ENCODE data around the gene IGF2BP3.

DNA sequence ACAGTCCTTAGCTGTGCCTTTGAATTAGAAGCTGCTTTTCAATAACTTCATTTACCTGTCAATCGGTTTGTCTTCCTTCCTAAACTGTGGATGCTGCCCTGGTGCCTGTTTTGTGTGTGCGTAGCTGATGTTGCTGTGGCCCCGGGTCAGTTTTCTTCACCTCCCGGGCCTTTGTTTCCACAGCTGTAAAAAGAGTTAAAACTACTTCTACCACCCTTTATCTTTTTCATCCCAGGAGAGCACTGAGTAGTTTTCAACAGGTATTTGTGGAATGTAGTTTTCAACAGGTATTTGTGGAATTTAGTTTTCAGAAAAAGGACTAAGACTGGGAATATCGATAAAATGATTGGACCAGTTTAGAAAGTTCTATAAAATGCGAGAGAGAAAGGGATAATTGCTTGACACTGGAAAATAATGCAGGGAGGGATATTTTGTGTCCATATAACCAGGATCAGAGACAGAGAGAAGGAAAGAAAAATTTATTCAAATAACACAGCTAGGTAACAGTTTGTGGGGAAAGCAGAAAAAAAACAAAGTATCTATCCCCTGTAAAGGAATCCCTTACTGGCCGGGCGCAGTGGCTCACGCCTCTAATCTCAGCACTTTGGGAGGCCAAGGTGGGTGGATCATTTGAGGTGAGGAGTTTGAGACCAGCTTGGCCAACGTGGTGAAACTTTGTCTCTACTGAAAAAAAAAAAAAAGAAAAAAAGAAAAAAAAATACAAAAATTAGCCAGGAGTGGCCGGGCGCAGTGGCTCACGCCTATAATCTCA lies 15.9 kb upstream of the IGF2BP3 start:
- TF ChIP-seq EZH2 (IDR thresholded peaks at IDR 0.05; ENCODE audit: low read length): no peak
- TF ChIP-seq, protein P1, sequence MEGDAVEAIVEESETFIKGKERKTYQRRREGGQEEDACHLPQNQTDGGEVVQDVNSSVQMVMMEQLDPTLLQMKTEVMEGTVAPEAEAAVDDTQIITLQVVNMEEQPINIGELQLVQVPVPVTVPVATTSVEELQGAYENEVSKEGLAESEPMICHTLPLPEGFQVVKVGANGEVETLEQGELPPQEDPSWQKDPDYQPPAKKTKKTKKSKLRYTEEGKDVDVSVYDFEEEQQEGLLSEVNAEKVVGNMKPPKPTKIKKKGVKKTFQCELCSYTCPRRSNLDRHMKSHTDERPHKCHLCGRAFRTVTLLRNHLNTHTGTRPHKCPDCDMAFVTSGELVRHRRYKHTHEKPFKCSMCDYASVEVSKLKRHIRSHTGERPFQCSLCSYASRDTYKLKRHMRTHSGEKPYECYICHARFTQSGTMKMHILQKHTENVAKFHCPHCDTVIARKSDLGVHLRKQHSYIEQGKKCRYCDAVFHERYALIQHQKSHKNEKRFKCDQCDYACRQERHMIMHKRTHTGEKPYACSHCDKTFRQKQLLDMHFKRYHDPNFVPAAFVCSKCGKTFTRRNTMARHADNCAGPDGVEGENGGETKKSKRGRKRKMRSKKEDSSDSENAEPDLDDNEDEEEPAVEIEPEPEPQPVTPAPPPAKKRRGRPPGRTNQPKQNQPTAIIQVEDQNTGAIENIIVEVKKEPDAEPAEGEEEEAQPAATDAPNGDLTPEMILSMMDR (optimal IDR thresholded peaks at IDR 0.05 in 1 of 3, IDR thresholded peaks at IDR 0.05 in 1 of 3, conservative IDR thresholded peaks at IDR 0.05 in 1 of 3; ENCODE audit: extremely low read depth in 1 of 3, insufficient read depth in 2 of 3, low read length in 3 of 3): no peak

All from keratinocyte (primary cell).